OCI-LY7 (cell line): ENCODE measurements around the gene GALNT2. TPM values are rescaled to one million over a fixed set of nuclear protein-coding genes. Genes with fewer than 3 reads are reported as not detected.

Experiments
- BruUV-seq: library from RNA; stranded (reverse); fragments of 400-500 nt; replicated peaks from 2 replicates; lab custom pipeline; 2021; lab: Mats Ljungman, UMichigan
- CTCF ChIA-PET: fragments of 300-600 bp; sonication (Branson Sonifier 250); formaldehyde crosslinking; loops from one replicate; lab custom pipeline; 2022; ENCODE audit warnings: antibody characterized with exemption; ENCODE audit not compliant: unreplicated experiment; lab: Charles Lee
- POLR2A ChIA-PET: fragments of 300-600 bp; sonication (Branson Sonifier 250); formaldehyde crosslinking; loops from one replicate; lab custom pipeline; 2022; ENCODE audit warnings: antibody characterized with exemption; lab: Charles Lee
- DNase-seq: peaks from one replicate; pipeline ENCODE4 v3.0.0-alpha.2; 2015; ENCODE audit warnings: low spot score
- H2AFZ ChIP-seq: fragments of 200-600 bp; sonication (generic), shearing (Covaris generic); 2 replicates; pipeline ENCODE4 v1.6.1; 2014; ENCODE audit warnings: mild to moderate bottlenecking, antibody characterized with exemption, low read length, moderate library complexity
- H3K27ac ChIP-seq: fragments of 200-600 bp; sonication (generic); 2 replicates; pipeline ENCODE4 v1.5.1; 2014; ENCODE audit warnings: mixed run types, low read depth, mild to moderate bottlenecking, moderate library complexity, low read length, inconsistent platforms; ENCODE audit not compliant: poor library complexity, severe bottlenecking
- H3K36me3 ChIP-seq: fragments of 200-600 bp; sonication (generic); 2 replicates; pipeline ENCODE4 v1.6.1; 2014; ENCODE audit warnings: mild to moderate bottlenecking, antibody characterized with exemption, low read length, moderate library complexity, mixed read lengths; ENCODE audit not compliant: insufficient read depth
- H3K4me1 ChIP-seq: fragments of 200-600 bp; sonication (generic); 2 replicates; pipeline ENCODE4 v1.5.1; 2014; ENCODE audit warnings: mild to moderate bottlenecking, low read length; ENCODE audit not compliant: insufficient read depth, poor library complexity, severe bottlenecking
- H3K4me2 ChIP-seq: fragments of 200-600 bp; sonication (generic); 2 replicates; pipeline ENCODE4 v1.6.1; 2014; ENCODE audit warnings: mild to moderate bottlenecking, low read length
- H3K4me3 ChIP-seq: fragments of 200-600 bp; sonication (generic); 2 replicates; pipeline ENCODE4 v1.5.1; 2014; ENCODE audit warnings: mild to moderate bottlenecking, low read depth, low read length; ENCODE audit not compliant: poor library complexity, severe bottlenecking
- H3K79me2 ChIP-seq: fragments of 200-600 bp; sonication (generic); 2 replicates; pipeline ENCODE4 v1.6.1; 2016; ENCODE audit warnings: low read depth, mild to moderate bottlenecking, low read length, moderate library complexity, mixed read lengths; ENCODE audit not compliant: insufficient read depth
- H3K9me2 ChIP-seq: fragments of 200-600 bp; sonication (generic); 2 replicates; pipeline ENCODE4 v1.6.1; 2016; ENCODE audit warnings: mild to moderate bottlenecking, low read length, mixed read lengths; ENCODE audit not compliant: insufficient read depth
- H3K9me3 ChIP-seq: fragments of 200-600 bp; sonication (generic); 2 replicates; pipeline ENCODE4 v1.6.1; 2014; ENCODE audit warnings: mild to moderate bottlenecking, mixed run types, low read length, mixed read lengths
- H4K20me1 ChIP-seq: fragments of 200-600 bp; sonication (generic); 2 replicates; pipeline ENCODE4 v1.6.1; 2014; ENCODE audit warnings: mild to moderate bottlenecking, antibody characterized with exemption, low read length, moderate library complexity, mixed read lengths; ENCODE audit not compliant: insufficient read depth
- CTCF ChIP-seq: fragments of 200-600 bp; sonication (generic); conservative IDR thresholded peaks from 2 replicates; pipeline ENCODE4 v1.5.1; 2014; ENCODE audit warnings: mild to moderate bottlenecking, antibody characterized with exemption, low read length, moderate library complexity, mixed read lengths
- EZH2phosphoT487 ChIP-seq: fragments of 200-600 bp; sonication (generic); IDR thresholded peaks from 2 replicates; pipeline ENCODE4 v1.6.1; 2018; ENCODE audit warnings: low read depth, borderline replicate concordance, mild to moderate bottlenecking, mixed run types, antibody characterized with exemption, low read length, moderate library complexity, mixed read lengths
- intact Hi-C: fragments of 100-400 bp; cut with micrococcal nuclease; formaldehyde crosslinking; loops from one replicate; pipeline ENCODE4 v1.10.0; 2022; ENCODE audit not compliant: unreplicated experiment
- total RNA-seq, 2 experiments: library from RNA; depleted of rRNA in 1 of 2; stranded (reverse); fragments of >200 nt in 1 of 2; shearing (Covaris generic) in 1 of 2; gene quantifications; 2 replicates each; pipeline ENCODE4 v1.2.3, GENCODE V29; 2014 to 2022

The GALNT2 gene
- total RNA-seq, 2 experiments from 2014 or later: 29.9 to 67.3 TPM

DNA sequence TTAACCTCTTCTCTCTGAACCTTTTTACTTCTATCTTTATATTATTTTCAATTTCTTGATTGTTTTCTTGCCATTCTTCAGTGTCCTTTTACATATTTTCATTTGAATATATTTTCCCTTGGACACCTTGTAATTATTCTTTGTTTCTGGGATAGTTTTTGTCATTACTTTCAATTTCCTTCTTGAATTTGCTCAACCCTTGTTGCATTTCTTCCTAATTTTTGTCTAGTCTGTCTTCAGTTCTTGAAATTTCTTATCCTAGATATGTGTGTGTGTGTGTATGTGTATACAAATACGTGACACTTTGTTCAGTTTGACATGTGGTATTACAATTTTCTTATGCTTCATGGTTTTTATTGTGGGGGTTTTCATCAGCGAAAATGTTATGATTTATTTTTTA, 1.9 kb upstream of the GALNT2 start:
- Histone ChIP-seq H3K9me3 (peaks cover 28% of the 10 kb centered on the region), H4K20me1 (peaks cover 19% of the 10 kb centered on the region), H3K79me2 (peaks cover 19% of the 10 kb centered on the region; the same call in 1 of the 2 replicates), H3K36me3 (no peaks in the 10 kb centered on the region), H3K4me2 (no peak overlapping the region), H3K4me1 (peaks cover 26% of the 10 kb centered on the region), H3K4me3 (no peak overlapping the region), H3K27ac (no peak overlapping the region), H2AFZ (0 out of 2 replicates have a peak overlapping the region, but pooled peaks have one; percentile 90), H3K9me2 (no peaks in the 10 kb centered on the region)
- CTCF ChIA-PET: no interaction called here
- BruUV-seq: no TSS peak
- no peak for DNase-seq
- no peak for TF ChIP-seq CTCF
- no peak for TF ChIP-seq EZH2phosphoT487
- POLR2A ChIA-PET: interaction anchor here (1.0 to 1.2 kb wide), 2 partner anchors 58 to 83 kb away, joined by 4 to 5 read pairs; no protein-coding TSS in a partner anchor
- intact Hi-C loops: loop anchor here (5.0 kb wide), 1 partner anchor 102 kb away; no protein-coding TSS in a partner anchor

GRCh38 chr1:230065571-230065970, 1.5 kb upstream of the GALNT2 start:
- DNase-seq: no peak
- Histone ChIP-seq H2AFZ (peak overlapping the region; percentile 90; the same call in 1 of the 2 replicates), H3K4me2 (peak overlapping the region; percentile 77), H3K4me3 (no peak overlapping the region), H3K4me1 (peaks cover 26% of the 10 kb centered on the region), H3K36me3 (no peaks in the 10 kb centered on the region), H3K79me2 (peaks cover 22% of the 10 kb centered on the region; the same call in 1 of the 2 replicates), H3K9me2 (no peaks in the 10 kb centered on the region), H4K20me1 (peaks cover 19% of the 10 kb centered on the region), H3K9me3 (peaks cover 28% of the 10 kb centered on the region), H3K27ac (no peak overlapping the region)
- intact Hi-C loops: loop anchor here (5.0 kb wide), 1 partner anchor 102 kb away; no protein-coding TSS in a partner anchor
- BruUV-seq: no TSS peak
- CTCF ChIA-PET: no interaction called here
- POLR2A ChIA-PET: interaction anchor here (0.6 to 1.2 kb wide), 3 partner anchors 58 to 112 kb away, joined by 4 to 5 read pairs (median 4); no protein-coding TSS in a partner anchor
- no peak for TF ChIP-seq EZH2phosphoT487
- TF ChIP-seq CTCF: no peak

GRCh38 chr1:230066031-230066430, 1.0 kb upstream of the GALNT2 start:
- CTCF ChIA-PET: no interaction called here
- TSS peak; percentile 93 for BruUV-seq
- TF ChIP-seq EZH2phosphoT487 (no peak), CTCF (no peak)
- Histone ChIP-seq H3K9me2 (no peaks in the 10 kb centered on the region), H3K9me3 (peaks cover 28% of the 10 kb centered on the region), H4K20me1 (peaks cover 19% of the 10 kb centered on the region), H3K4me3 (peak overlapping the region; percentile 92), H2AFZ (peak overlapping the region; percentile 90), H3K27ac (peak overlapping the region; percentile 53), H3K4me2 (peak overlapping the region; percentile 77), H3K36me3 (no peaks in the 10 kb centered on the region), H3K4me1 (peaks cover 26% of the 10 kb centered on the region), H3K79me2 (peaks cover 25% of the 10 kb centered on the region)
- intact Hi-C loops: loop anchor here (2.0 to 5.0 kb wide), 2 partner anchors 85 to 101 kb away; no protein-coding TSS in a partner anchor
- DNase-seq: no peak
- POLR2A ChIA-PET: interaction anchor here (0.6 to 1.2 kb wide), 3 partner anchors 57 to 113 kb away, joined by 4 to 5 read pairs (median 4); no protein-coding TSS in a partner anchor
